Urinary bladder (tissue), 4 donors: Measurements from ENCODE around the gene STUM. TPM values are rescaled to one million over a fixed set of nuclear protein-coding genes. Genes with fewer than 3 reads are reported as not detected.

ENCODE experiments used
- DNase-seq: peaks from one replicate; pipeline ENCODE4 v3.0.0-alpha.2; 2015; ENCODE audit errors: extremely low spot score
- H3K27ac ChIP-seq: one replicate; pipeline ENCODE4 v1.5.1; 2013; ENCODE audit warnings: low read depth, mild to moderate bottlenecking, moderate library complexity
- H3K36me3 ChIP-seq: one replicate; pipeline ENCODE4 v1.6.1; 2013; ENCODE audit warnings: mild to moderate bottlenecking, moderate library complexity; ENCODE audit not compliant: insufficient read depth
- H3K4me1 ChIP-seq: one replicate; pipeline ENCODE4 v1.6.1; 2013; ENCODE audit warnings: mild to moderate bottlenecking, moderate library complexity; ENCODE audit not compliant: insufficient read depth
- H3K4me3 ChIP-seq: one replicate; pipeline ENCODE4 v1.5.1; 2013; ENCODE audit warnings: low read depth, low read length
- WGBS: extraction: QIAGEN DNeasy Blood & Tissue Kit; methylation state at CpG from one replicate; pipeline ENCODE4 v1.1.7; 2013; 5-methylcytosine and 5-hydroxymethylcytosine counted together
- polyA plus RNA-seq: library from polyadenylated mRNA; stranded (reverse); fragments of 200-250 nt; gene quantifications from one replicate; pipeline ENCODE4 v1.2.3, GENCODE V29; 2013
- total RNA-seq: library from RNA; depleted of rRNA; stranded (reverse); fragments of >200 nt; gene quantifications from one replicate; pipeline ENCODE4 v1.2.3, GENCODE V29; 2014
- donor health status: healthy with polysubstance abuse.
- donor health status: healthy.

Gene STUM
- total and polyA plus RNA-seq, 2 donors, result 2.5 to 18.8 TPM

GRCh38 chr1:226627924-226628611, 79.5 kb downstream of the STUM start:
- Histone ChIP-seq H3K36me3 (no peaks in the 10 kb centered on the region), H3K27ac (no peak overlapping the region), H3K4me1 (no peaks in the 10 kb centered on the region), H3K4me3 (no peak overlapping the region)
- WGBS, result 82% methylated on average over 11 of the region's 11 CpGs
- no peak for DNase-seq

- Histone ChIP-seq H3K36me3 (no peaks in the 10 kb centered on the region), H3K27ac (no peak overlapping the region), H3K4me3 (no peak overlapping the region), H3K4me1 (no peaks in the 10 kb centered on the region)
- WGBS, result 68% methylated on average over 10 of the region's 10 CpGs
- no peak for DNase-seq
These were observed 80.1 kb downstream of the STUM start for GRCh38 chr1:226628612-226629155.

- Histone ChIP-seq H3K36me3 (no peaks in the 10 kb centered on the region), H3K4me3 (no peak overlapping the region), H3K4me1 (no peaks in the 10 kb centered on the region), H3K27ac (no peak overlapping the region)
- no peak for DNase-seq
- 90% methylated on average over 18 of the region's 18 CpGs for WGBS
These were observed 80.8 kb downstream of the STUM start for GRCh38 chr1:226629210-226629895.

- H3K36me3 ChIP-seq, result no peaks in the 10 kb centered on the region
- H3K4me3 ChIP-seq, result no peak overlapping the region
- no peak overlapping the region for H3K27ac ChIP-seq
- DNase-seq, result no peak
- no peaks in the 10 kb centered on the region for H3K4me1 ChIP-seq
- WGBS, result 93% methylated on average over 6 of the region's 6 CpGs
These were observed 81.5 kb downstream of the STUM start for GRCh38 chr1:226629896-226630550.

GRCh38 chr1:226630592-226630991, 82.0 kb downstream of the STUM start:
- H3K4me3 ChIP-seq, result no peak overlapping the region
- 91% methylated on average over 3 of the region's 3 CpGs for WGBS
- H3K36me3 ChIP-seq, result no peaks in the 10 kb centered on the region
- H3K4me1 ChIP-seq, result no peaks in the 10 kb centered on the region
- H3K27ac ChIP-seq, result no peak overlapping the region
- DNase-seq, result no peak

- 77% methylated on average over 10 of the region's 10 CpGs for WGBS
- H3K36me3 ChIP-seq, result no peaks in the 10 kb centered on the region
- no peaks in the 10 kb centered on the region for H3K4me1 ChIP-seq
- no peak overlapping the region for H3K27ac ChIP-seq
- no peak for DNase-seq
- H3K4me3 ChIP-seq, result no peak overlapping the region
These were observed 82.9 kb downstream of the STUM start for GRCh38 chr1:226631229-226632000.

GRCh38 chr1:226632169-226632879, 83.8 kb downstream of the STUM start:
- no peaks in the 10 kb centered on the region for H3K36me3 ChIP-seq
- no peak overlapping the region for H3K4me3 ChIP-seq
- no peak for DNase-seq
- 86% methylated on average over 9 of the region's 9 CpGs for WGBS
- no peak overlapping the region for H3K27ac ChIP-seq
- H3K4me1 ChIP-seq, result no peaks in the 10 kb centered on the region

GRCh38 chr1:226632922-226633351, 84.4 kb downstream of the STUM start:
- 83% methylated on average over 10 of the region's 10 CpGs for WGBS
- no peaks in the 10 kb centered on the region for H3K4me1 ChIP-seq
- no peaks in the 10 kb centered on the region for H3K36me3 ChIP-seq
- no peak for DNase-seq
- no peak overlapping the region for H3K27ac ChIP-seq
- no peak overlapping the region for H3K4me3 ChIP-seq

- 51% methylated on average over 7 of the region's 7 CpGs for WGBS
- Histone ChIP-seq H3K36me3 (no peaks in the 10 kb centered on the region), H3K4me1 (no peaks in the 10 kb centered on the region), H3K27ac (no peak overlapping the region), H3K4me3 (no peak overlapping the region)
- DNase-seq, result no peak
These were observed 85.1 kb downstream of the STUM start for GRCh38 chr1:226633541-226634165.

GRCh38 chr1:226634166-226634588, 85.6 kb downstream of the STUM start:
- no peak for DNase-seq
- H3K4me3 ChIP-seq, result no peak overlapping the region
- no peaks in the 10 kb centered on the region for H3K4me1 ChIP-seq
- H3K27ac ChIP-seq, result no peak overlapping the region
- 4% methylated on average over 6 of the region's 6 CpGs for WGBS
- no peaks in the 10 kb centered on the region for H3K36me3 ChIP-seq

- H3K4me3 ChIP-seq, result no peak overlapping the region
- no peak for DNase-seq
- no peaks in the 10 kb centered on the region for H3K36me3 ChIP-seq
- no peaks in the 10 kb centered on the region for H3K4me1 ChIP-seq
- H3K27ac ChIP-seq, result no peak overlapping the region
- 86% methylated on average over 22 of the region's 22 CpGs for WGBS
These were observed 86.2 kb downstream of the STUM start for GRCh38 chr1:226634611-226635246.

GRCh38 chr1:226635456-226635941, 86.9 kb downstream of the STUM start:
- Histone ChIP-seq H3K36me3 (no peaks in the 10 kb centered on the region), H3K4me1 (no peaks in the 10 kb centered on the region), H3K4me3 (no peak overlapping the region), H3K27ac (no peak overlapping the region)
- DNase-seq, result no peak
- WGBS, result 88% methylated on average over 11 of the region's 11 CpGs
